Hematopoietic multipotent progenitor cell treated with erythropoietin and hydrocortisone succinate and interleukin-3 and kit ligand, for 8 days (in vitro differentiated cells): ENCODE data around the gene TTC21A.

Source experiments
- DNase-seq: peaks from one replicate; pipeline ENCODE4 v3.0.0-alpha.2; 2015

Gene TTC21A

GRCh38 chr3:39122813-39123212 is 15.3 kb downstream of the TTC21A start:
- DNase-seq = no peak

GRCh38 chr3:39124876-39125840 is 17.7 kb downstream of the TTC21A start:
- no peak for DNase-seq

- DNase-seq = no peak
These were observed 18.5 kb downstream of the TTC21A start for GRCh38 chr3:39125841-39126500.

- DNase-seq = peak; percentile 74
These were observed 19.1 kb downstream of the TTC21A start for GRCh38 chr3:39126532-39127071.

GRCh38 chr3:39127269-39127907 is 19.9 kb downstream of the TTC21A start:
- DNase-seq = no peak

- no peak for DNase-seq
These were observed 20.4 kb downstream of the TTC21A start for GRCh38 chr3:39127908-39128304.

- no peak for DNase-seq
These were observed 21.5 kb downstream of the TTC21A start for GRCh38 chr3:39128951-39129350.

GRCh38 chr3:39130026-39130425 is 22.5 kb downstream of the TTC21A start:
- DNase-seq = no peak

GRCh38 chr3:39130693-39131265 is 23.3 kb downstream of the TTC21A start:
- DNase-seq = no peak

- DNase-seq = no peak
These were observed 24.9 kb downstream of the TTC21A start for GRCh38 chr3:39132096-39133092.

- DNase-seq = no peak
These were observed 25.6 kb downstream of the TTC21A start for GRCh38 chr3:39133093-39133490.

GRCh38 chr3:39133822-39134221 is 26.3 kb downstream of the TTC21A start:
- DNase-seq = no peak

GRCh38 chr3:39134305-39134704 is 26.8 kb downstream of the TTC21A start:
- DNase-seq = no peak

GRCh38 chr3:39135170-39135805 is 27.8 kb downstream of the TTC21A start:
- no peak for DNase-seq

GRCh38 chr3:39136533-39137434 is 29.3 kb downstream of the TTC21A start:
- no peak for DNase-seq

GRCh38 chr3:39137435-39137936 is 30.0 kb downstream of the TTC21A start:
- no peak for DNase-seq

- DNase-seq = no peak
These were observed 30.7 kb downstream of the TTC21A start for GRCh38 chr3:39137991-39138803.

GRCh38 chr3:39138804-39139415 is 31.4 kb downstream of the TTC21A start:
- no peak for DNase-seq
